IPS DF 6.9 (cell line): ENCODE data around the gene CCDC159.
A peak's percentile ranks its signal among the peaks of the same experiment; 100 is the strongest.

ENCODE experiments used
- DNase-seq: peaks from one replicate; pipeline ENCODE4 v3.0.0-alpha.2; 2013; ENCODE audit warnings: low read depth, low spot score
- H3K27ac ChIP-seq: one replicate; pipeline ENCODE4 v1.5.1; 2013; ENCODE audit warnings: low read length, control low read depth
- H3K27me3 ChIP-seq: 2 replicates; pipeline ENCODE4 v1.6.1; 2013; ENCODE audit warnings: mild to moderate bottlenecking, low read length; ENCODE audit not compliant: control insufficient read depth, insufficient read depth
- H3K36me3 ChIP-seq: 2 replicates; pipeline ENCODE4 v1.6.1; 2013; ENCODE audit warnings: low read length; ENCODE audit not compliant: control insufficient read depth, insufficient read depth
- H3K4me1 ChIP-seq: 2 replicates; pipeline ENCODE4 v1.6.1; 2013; ENCODE audit warnings: low read length; ENCODE audit not compliant: control insufficient read depth, insufficient read depth
- H3K4me3 ChIP-seq: 2 replicates; pipeline ENCODE4 v1.5.1; 2013; ENCODE audit warnings: mild to moderate bottlenecking, low read length
- H3K9me3 ChIP-seq: 2 replicates; pipeline ENCODE4 v1.6.1; 2013; ENCODE audit warnings: low read length, inconsistent platforms; ENCODE audit not compliant: control insufficient read depth, insufficient read depth
- WGBS: extraction: QIAGEN DNeasy Blood & Tissue Kit; methylation state at CpG from one replicate; pipeline ENCODE4 v1.1.7; 2013; ENCODE audit warnings: mixed read lengths, missing lambda C conversion rate; ENCODE audit not compliant: insufficient read length, insufficient coverage; 5-methylcytosine and 5-hydroxymethylcytosine counted together

Gene CCDC159

DNA sequence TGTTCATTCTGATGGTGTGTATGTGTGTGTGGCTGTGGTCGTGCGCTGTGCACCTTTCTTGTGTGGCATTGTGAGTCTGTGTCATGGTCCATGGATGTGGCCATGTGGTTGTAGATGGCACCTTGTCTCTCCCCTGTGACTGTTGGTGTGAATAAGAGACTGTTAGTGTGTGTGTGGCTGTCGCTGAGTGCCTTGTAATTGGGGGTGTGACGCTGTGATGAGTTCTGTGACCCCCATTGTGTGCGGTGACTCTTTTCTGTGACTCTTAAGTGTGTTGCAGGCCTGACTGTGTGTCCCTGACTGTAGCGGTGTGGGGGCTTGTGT lies 9.7 kb downstream of the CCDC159 start:
- no CpG with 5 or more reads among the region's 6 CpGs for WGBS
- Histone ChIP-seq H3K36me3 (no peaks in the 10 kb centered on the region), H3K4me3 (no peak overlapping the region), H3K27me3 (no peaks in the 10 kb centered on the region), H3K27ac (no peak overlapping the region), H3K9me3 (no peaks in the 10 kb centered on the region), H3K4me1 (peaks cover 6% of the 10 kb centered on the region; the same call in 1 of the 2 replicates)
- no peak for DNase-seq

DNA sequence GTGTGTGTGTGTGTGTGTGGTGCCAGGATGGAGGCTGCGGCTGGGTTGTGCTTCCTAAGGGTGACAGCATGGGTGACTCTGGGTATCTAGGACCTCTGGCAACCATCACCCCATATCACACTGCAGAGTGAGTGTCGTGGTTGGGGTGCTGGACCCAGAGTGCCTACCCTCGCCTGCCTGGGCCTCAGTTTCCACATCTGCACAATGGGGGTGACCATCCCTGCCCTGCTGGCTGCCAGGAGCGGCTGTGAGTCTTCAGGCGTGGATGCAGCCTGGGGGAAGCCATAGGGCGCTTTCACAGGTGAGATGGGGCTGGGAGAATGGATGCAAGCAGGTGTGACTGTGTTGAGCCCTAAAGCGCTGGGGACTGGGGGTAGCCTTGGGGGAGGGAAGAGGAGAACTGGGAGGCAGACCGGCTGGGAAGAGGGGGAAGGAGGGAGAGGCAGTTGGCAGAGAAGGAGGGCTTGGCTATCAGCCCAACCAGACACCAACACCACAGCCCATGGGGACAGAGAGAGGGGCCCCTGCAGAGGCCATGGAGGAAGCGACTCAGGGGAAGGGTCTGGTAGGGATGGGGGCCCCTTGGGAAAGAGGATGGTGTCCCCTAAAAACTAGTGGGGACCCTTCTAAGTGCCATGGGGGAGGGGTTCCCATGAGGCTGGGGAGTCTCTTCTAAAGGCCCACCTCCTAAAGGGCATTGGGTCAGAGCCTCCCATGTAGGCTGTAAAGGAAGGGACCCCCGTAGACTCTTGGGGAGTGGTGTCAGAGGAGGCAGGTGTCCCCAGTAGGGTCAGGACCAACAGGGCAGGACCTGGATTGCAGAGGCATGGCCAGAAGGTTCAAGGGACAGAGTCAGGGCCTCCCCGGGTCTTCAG lies 10.6 kb downstream of the CCDC159 start:
- WGBS = no CpG with 5 or more reads among the region's 11 CpGs
- no peak for DNase-seq
- H3K27ac ChIP-seq = no peak overlapping the region
- no peaks in the 10 kb centered on the region for H3K36me3 ChIP-seq
- H3K4me3 ChIP-seq = no peak overlapping the region
- H3K9me3 ChIP-seq = no peaks in the 10 kb centered on the region
- H3K27me3 ChIP-seq = no peaks in the 10 kb centered on the region
- peaks cover 6% of the 10 kb centered on the region; the same call in 1 of the 2 replicates for H3K4me1 ChIP-seq

DNA sequence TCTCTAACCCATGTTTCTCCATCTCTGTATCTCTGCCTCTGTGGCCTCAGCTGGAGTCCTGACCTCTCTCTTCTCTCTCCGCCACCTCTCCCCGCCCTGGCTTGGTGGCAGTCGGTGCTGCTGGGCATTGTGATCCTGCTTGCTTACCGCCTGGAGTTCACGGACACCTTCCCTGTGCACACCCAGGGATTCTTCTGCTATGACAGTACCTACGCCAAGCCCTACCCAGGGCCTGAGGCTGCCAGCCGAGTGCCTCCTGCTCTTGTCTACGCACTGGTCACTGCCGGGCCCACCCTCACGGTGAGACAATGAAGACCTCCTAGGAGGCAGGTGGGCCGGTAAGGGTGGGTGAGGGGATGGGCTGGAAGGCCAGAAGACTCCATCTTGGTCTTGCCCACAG lies 13.1 kb downstream of the CCDC159 start:
- Histone ChIP-seq H3K27me3 (no peaks in the 10 kb centered on the region), H3K4me1 (peaks cover 6% of the 10 kb centered on the region; the same call in 1 of the 2 replicates), H3K27ac (no peak overlapping the region), H3K4me3 (no peak overlapping the region), H3K36me3 (no peaks in the 10 kb centered on the region), H3K9me3 (no peaks in the 10 kb centered on the region)
- WGBS = no CpG with 5 or more reads among the region's 11 CpGs
- DNase-seq = no peak

DNA sequence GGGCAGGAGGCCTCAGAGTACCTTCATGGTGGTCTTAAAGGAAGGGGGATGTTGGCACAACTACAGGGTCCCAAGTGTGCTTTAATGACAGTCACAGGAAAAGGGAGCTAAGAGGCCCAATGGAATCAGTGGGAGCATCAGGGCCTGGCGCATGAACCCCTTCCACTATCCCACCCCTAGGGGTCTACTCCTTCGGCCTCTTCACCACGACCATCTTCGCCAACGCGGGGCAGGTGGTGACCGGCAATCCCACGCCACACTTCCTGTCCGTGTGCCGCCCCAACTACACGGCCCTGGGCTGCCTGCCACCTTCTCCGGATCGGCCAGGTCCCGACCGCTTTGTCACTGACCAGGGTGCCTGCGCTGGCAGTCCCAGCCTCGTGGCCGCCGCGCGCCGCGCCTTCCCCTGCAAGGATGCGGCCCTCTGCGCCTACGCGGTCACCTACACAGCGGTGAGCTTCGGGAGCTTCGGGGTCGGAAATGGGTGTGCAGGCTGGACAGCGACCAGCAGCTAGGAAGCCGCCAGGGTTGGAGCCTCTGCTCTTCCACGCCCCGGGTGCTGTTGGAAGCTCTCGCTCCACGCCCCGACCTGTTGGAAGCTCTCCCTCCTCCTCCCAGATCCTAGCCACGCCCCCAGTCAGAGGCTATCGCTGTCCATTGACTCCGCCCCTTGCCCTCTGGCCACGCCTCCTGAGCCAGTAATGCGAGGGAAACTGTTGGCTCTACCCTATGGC lies 14.9 kb downstream of the CCDC159 start:
- H3K27ac ChIP-seq = no peak overlapping the region
- H3K4me3 ChIP-seq = peak overlapping the region; percentile 46; the same call in 1 of the 2 replicates
- WGBS = no CpG with 5 or more reads among the region's 43 CpGs
- no peaks in the 10 kb centered on the region for H3K9me3 ChIP-seq
- no peaks in the 10 kb centered on the region for H3K27me3 ChIP-seq
- H3K4me1 ChIP-seq = peaks cover 2% of the 10 kb centered on the region; the same call in 1 of the 2 replicates
- DNase-seq = no peak
- no peaks in the 10 kb centered on the region for H3K36me3 ChIP-seq

- no peaks in the 10 kb centered on the region for H3K36me3 ChIP-seq
- no peak overlapping the region for H3K27ac ChIP-seq
- no peak for DNase-seq
- peaks cover 2% of the 10 kb centered on the region; the same call in 1 of the 2 replicates for H3K4me1 ChIP-seq
- H3K9me3 ChIP-seq = no peaks in the 10 kb centered on the region
- no CpG with 5 or more reads among the region's 35 CpGs for WGBS
- no peaks in the 10 kb centered on the region for H3K27me3 ChIP-seq
- H3K4me3 ChIP-seq = peak overlapping the region; percentile 46; the same call in 1 of the 2 replicates
Observed at GRCh38 chr19:11361771-11362731, 15.7 kb downstream of the CCDC159 start.

DNA sequence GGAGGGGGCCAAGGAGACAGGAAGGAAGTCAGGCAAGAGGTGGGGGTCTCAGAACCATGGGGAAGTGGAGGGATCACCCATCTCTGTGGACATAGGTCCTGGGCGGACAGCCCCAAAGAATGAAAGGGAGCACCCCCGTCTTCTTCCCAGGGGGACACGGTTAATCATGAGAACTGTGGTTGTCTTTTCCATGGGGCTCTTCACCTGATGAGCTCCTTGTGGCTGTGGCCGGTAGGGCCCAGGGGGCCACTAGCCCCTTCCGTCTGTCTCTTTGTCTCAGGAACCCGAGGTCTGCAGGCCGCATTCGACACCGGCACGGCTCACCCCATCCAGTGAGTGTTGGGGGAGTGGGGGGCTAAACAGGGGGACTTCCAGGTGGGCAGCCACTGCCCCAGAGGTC lies 17.6 kb downstream of the CCDC159 start:
- no peak overlapping the region for H3K4me3 ChIP-seq
- no peaks in the 10 kb centered on the region for H3K9me3 ChIP-seq
- H3K27me3 ChIP-seq = no peaks in the 10 kb centered on the region
- WGBS = no CpG with 5 or more reads among the region's 10 CpGs
- H3K36me3 ChIP-seq = no peaks in the 10 kb centered on the region
- no peak for DNase-seq
- H3K4me1 ChIP-seq = peaks cover 2% of the 10 kb centered on the region; the same call in 1 of the 2 replicates
- H3K27ac ChIP-seq = no peak overlapping the region

- no CpG with 5 or more reads among the region's 28 CpGs for WGBS
- H3K27ac ChIP-seq = no peak overlapping the region
- no peaks in the 10 kb centered on the region for H3K36me3 ChIP-seq
- no peaks in the 10 kb centered on the region for H3K9me3 ChIP-seq
- no peak overlapping the region for H3K4me3 ChIP-seq
- H3K4me1 ChIP-seq = peaks cover 2% of the 10 kb centered on the region; the same call in 1 of the 2 replicates
- H3K27me3 ChIP-seq = no peaks in the 10 kb centered on the region
- DNase-seq = no peak
Observed at GRCh38 chr19:11364296-11364904, 18.1 kb downstream of the CCDC159 start.

DNA sequence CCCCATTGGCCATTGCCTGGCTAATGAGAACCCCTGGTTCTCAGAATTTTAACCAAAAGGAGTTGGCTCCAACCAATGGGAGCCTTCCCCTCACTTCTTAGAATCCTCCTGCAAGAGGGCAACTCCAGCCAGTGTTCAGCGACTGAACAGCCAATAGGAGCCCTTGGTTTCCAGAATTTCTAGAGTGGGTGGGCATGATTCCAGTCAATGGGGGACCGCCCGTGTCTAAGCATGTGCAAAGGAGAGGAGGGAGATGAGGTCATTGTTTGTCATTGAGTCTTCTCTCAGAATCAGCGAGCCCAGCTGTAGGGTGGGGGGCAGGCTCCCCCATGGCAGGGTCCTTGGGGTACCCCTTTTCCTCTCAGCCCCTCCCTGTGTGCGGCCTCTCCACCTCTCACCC lies 18.6 kb downstream of the CCDC159 start:
- Histone ChIP-seq H3K4me3 (no peak overlapping the region), H3K9me3 (no peaks in the 10 kb centered on the region), H3K4me1 (peaks cover 2% of the 10 kb centered on the region; the same call in 1 of the 2 replicates), H3K36me3 (no peaks in the 10 kb centered on the region), H3K27me3 (no peaks in the 10 kb centered on the region), H3K27ac (no peak overlapping the region)
- no peak for DNase-seq
- no CpG with 5 or more reads among the region's 5 CpGs for WGBS

DNA sequence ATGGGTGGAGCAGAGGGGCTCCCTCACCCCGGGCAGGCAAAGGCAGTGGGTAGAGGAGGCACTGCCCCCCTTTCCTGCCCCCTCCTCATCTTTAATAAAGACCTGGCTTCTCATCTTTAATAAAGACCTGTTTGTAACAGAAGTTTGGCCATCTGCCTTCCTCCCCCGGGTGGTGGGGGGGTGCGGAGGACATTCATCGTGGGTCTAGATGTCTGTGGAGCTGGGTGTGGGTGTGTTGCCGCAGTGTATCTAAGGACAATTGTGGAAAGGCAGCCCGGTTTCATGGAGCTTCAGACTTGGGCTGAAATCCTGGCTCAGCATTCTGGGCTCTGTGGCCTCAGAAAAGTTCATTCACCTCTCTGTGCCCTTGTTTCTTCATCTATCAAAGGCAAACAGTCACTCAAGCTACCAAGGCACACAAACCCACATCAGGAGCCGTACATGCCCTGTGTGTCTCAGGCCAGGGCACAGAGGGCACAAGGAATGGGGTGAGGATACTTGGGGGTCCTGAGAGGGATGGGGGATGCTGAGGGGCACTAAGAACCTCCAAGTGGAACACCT lies 19.3 kb downstream of the CCDC159 start:
- no peak overlapping the region for H3K27ac ChIP-seq
- WGBS = no CpG with 5 or more reads among the region's 7 CpGs
- H3K4me3 ChIP-seq = no peak overlapping the region
- peaks cover 2% of the 10 kb centered on the region; the same call in 1 of the 2 replicates for H3K4me1 ChIP-seq
- H3K9me3 ChIP-seq = no peaks in the 10 kb centered on the region
- no peaks in the 10 kb centered on the region for H3K36me3 ChIP-seq
- DNase-seq = no peak
- H3K27me3 ChIP-seq = no peaks in the 10 kb centered on the region
